A549 treated with Mapracorat at 1 μM for 4 hours (cell line): ENCODE results near the gene SERPINB3. TPM values are rescaled to one million over a fixed set of nuclear protein-coding genes. Genes with fewer than 3 reads are reported as not detected.

Experiments
- total RNA-seq: library from RNA; stranded (reverse); fragments of 200-300 nt; extraction: Qiagen RNA extraction; gene quantifications from 5 replicates; pipeline ENCODE4 v1.2.3, GENCODE V29; 2022

The SERPINB3 gene
- 0.16 to 0.27 TPM in 2 of 5 replicates, not detected in the others for total RNA-seq

GRCh38 chr18:63661750-63662149, at the start of gene SERPINB3:
Gene SERPINB3, minus strand, starts transcription at chr18:63661893. Its CDS starts 677 bp downstream, at chr18:63661216.

GRCh38 chr18:63702660-63703059, 41.0 kb upstream of the SERPINB3 start, which contains the start of gene SERPINB11:
Gene SERPINB11, plus strand, starts transcription at chr18:63702960. Its CDS starts 7,234 bp downstream, at chr18:63710194.

GRCh38 chr18:63644142-63644541, 17.6 kb downstream of the SERPINB3 start, which contains the start of gene SERPINB4:
Gene SERPINB4, minus strand, starts transcription at chr18:63644256. Its CDS starts 679 bp downstream, at chr18:63643577.

Other genes with a start within 250 kb of the SERPINB3 start
- gene VPS4B, start 239.4 kb downstream of the SERPINB3 start, total RNA-seq, result 18.2 to 22.1 TPM (median 21.7 TPM) in 5 replicates
- gene SERPINB5, start 184.9 kb downstream of the SERPINB3 start, total RNA-seq, result 0.11 to 0.24 TPM (median 0.13 TPM) in 3 of 5 replicates, not detected in the others
- not detected in 5 replicates for gene SERPINB12, start 119.5 kb downstream of the SERPINB3 start, total RNA-seq
- not detected in 5 replicates for gene SERPINB13, start 74.5 kb downstream of the SERPINB3 start, total RNA-seq
- 0.08 to 0.09 TPM in 2 of 5 replicates, not detected in the others for gene SERPINB4, start 17.6 kb downstream of the SERPINB3 start, total RNA-seq
- 0.20 TPM in 1 of 5 replicates, not detected in the others for gene SERPINB11, start 41.1 kb upstream of the SERPINB3 start, total RNA-seq
- 1.7 to 2.5 TPM (median 2.3 TPM) in 5 replicates for gene SERPINB7, start 113.5 kb upstream of the SERPINB3 start, total RNA-seq
- not detected in 5 replicates for gene SERPINB2, start 225.8 kb upstream of the SERPINB3 start, total RNA-seq
- not detected in 5 replicates for gene SERPINB10, start 246.1 kb upstream of the SERPINB3 start, total RNA-seq